Urinary bladder (tissue), 4 donors: Measurements from ENCODE around the gene SLC16A13. TPM values are rescaled to one million over a fixed set of nuclear protein-coding genes. Genes with fewer than 3 reads are reported as not detected.
A peak's percentile ranks its signal among the peaks of the same experiment; 100 is the strongest.
"Not testable (repeated sequence)": the region's sequence is repeated elsewhere in the genome, so short reads cannot be mapped to it uniquely, and the experiment has no call there.

Experiments
- DNase-seq: peaks from one replicate; pipeline ENCODE4 v3.0.0-alpha.2; 2015; ENCODE audit errors: extremely low spot score
- H3K27ac ChIP-seq: one replicate; pipeline ENCODE4 v1.5.1; 2013; ENCODE audit warnings: low read depth, mild to moderate bottlenecking, moderate library complexity
- H3K36me3 ChIP-seq: one replicate; pipeline ENCODE4 v1.6.1; 2013; ENCODE audit warnings: mild to moderate bottlenecking, moderate library complexity; ENCODE audit not compliant: insufficient read depth
- H3K4me1 ChIP-seq: one replicate; pipeline ENCODE4 v1.6.1; 2013; ENCODE audit warnings: mild to moderate bottlenecking, moderate library complexity; ENCODE audit not compliant: insufficient read depth
- H3K4me3 ChIP-seq: one replicate; pipeline ENCODE4 v1.5.1; 2013; ENCODE audit warnings: low read depth, low read length
- WGBS: extraction: QIAGEN DNeasy Blood & Tissue Kit; methylation state at CpG from one replicate; pipeline ENCODE4 v1.1.7; 2013; 5-methylcytosine and 5-hydroxymethylcytosine counted together
- polyA plus RNA-seq: library from polyadenylated mRNA; stranded (reverse); fragments of 200-250 nt; gene quantifications from one replicate; pipeline ENCODE4 v1.2.3, GENCODE V29; 2013
- total RNA-seq: library from RNA; depleted of rRNA; stranded (reverse); fragments of >200 nt; gene quantifications from one replicate; pipeline ENCODE4 v1.2.3, GENCODE V29; 2014
- donor health status: healthy with polysubstance abuse.
- donor health status: healthy.

Gene SLC16A13
- total and polyA plus RNA-seq, 2 donors, result 0.37 to 1.5 TPM

- no peak for DNase-seq
- H3K27ac ChIP-seq, result no peak overlapping the region
- WGBS, result 72% methylated on average over 8 of the region's 8 CpGs
Observed at GRCh38 chr17:7029659-7030058, 6.2 kb upstream of the SLC16A13 start.

GRCh38 chr17:7034955-7035590, 742 bp upstream of the SLC16A13 start:
- 20% methylated on average over 7 of the region's 7 CpGs for WGBS
- Histone ChIP-seq H3K36me3 (no peaks in the 10 kb centered on the region), H3K4me3 (peak overlapping the region; percentile 50), H3K27ac (peak overlapping the region; percentile 60), H3K4me1 (peaks cover 2% of the 10 kb centered on the region)
- DNase-seq, result no peak

More at GRCh38 chr17:7029659-7030058, 6.2 kb upstream of the SLC16A13 start:
- no peaks in the 10 kb centered on the region for H3K36me3 ChIP-seq
- H3K4me3 ChIP-seq, result no peak overlapping the region
- no peaks in the 10 kb centered on the region for H3K4me1 ChIP-seq

GRCh38 chr17:7038025-7038862, 2.4 kb downstream of the SLC16A13 start:
- Histone ChIP-seq H3K4me1 (peaks cover 3% of the 10 kb centered on the region), H3K27ac (no peak overlapping the region), H3K36me3 (no peaks in the 10 kb centered on the region), H3K4me3 (no peak overlapping the region)
- WGBS, result 83% methylated on average over 19 of the region's 19 CpGs
- no peak for DNase-seq

DNA sequence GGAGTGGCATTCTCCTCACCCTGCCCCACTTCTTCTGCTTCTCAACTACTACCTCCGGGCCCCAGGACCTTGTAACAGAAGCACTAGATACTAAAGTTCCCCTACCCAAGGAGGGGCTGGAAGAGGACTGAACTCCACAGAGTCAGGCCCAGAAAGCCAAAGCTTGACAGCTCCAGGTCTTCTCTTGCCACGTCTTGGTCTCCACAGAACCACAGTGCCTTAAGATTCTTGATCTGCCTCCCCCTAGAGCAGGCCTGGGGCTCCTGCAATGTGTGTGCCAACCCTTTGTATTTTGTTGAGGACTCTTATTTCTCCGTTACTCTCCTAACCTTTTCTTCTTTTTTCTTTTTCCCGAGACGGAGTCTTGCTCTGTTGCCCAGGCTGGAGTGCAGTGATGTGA, 4.0 kb downstream of the SLC16A13 start:
- WGBS, result 94% methylated on average over 5 of the region's 5 CpGs
- DNase-seq, result no peak
- Histone ChIP-seq H3K4me1 (peaks cover 3% of the 10 kb centered on the region), H3K4me3 (no peak overlapping the region), H3K36me3 (no peaks in the 10 kb centered on the region), H3K27ac (no peak overlapping the region)

DNA sequence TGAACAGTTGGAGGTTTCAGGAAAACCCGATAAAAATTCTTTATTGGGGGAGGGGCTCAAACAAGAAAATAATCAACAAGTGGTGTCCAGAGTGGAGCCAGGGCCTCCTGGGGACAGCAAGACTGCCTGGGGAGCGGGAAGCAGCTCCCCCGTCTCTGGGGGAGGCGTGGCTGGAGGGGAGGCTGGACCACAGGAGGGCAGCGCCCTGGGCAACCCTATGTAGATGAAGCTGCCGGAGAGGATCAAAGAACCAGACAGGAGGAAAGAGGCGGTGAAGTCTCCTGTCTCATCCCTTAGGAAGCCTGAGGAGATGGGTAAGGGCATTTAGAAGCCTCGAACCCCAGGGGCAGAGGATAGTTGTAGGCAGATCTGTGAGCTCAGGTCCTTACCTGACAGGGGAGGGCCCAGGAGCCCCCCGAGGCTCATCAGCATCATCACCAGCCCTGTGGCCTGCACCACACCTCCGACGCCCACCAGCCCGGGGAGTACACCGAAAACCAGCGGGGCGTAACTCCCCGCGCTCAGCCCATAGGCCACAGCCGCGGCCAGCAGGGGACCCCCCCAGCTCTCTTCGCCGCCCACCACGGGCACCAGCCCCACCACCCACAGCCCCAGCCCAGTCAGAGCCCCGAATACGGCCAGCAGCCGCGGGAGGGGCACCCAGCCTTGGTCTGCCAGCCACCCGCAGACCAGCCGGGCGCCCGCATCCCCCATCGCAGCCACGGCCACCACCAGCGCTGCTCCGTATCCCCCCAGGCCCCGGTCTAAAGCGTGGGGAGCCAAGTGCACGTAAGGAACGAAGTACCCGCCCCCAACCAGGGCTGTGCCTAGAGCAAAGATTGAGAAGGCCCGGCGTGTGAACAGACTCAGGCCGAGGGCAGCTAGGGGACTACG, 6.0 kb downstream of the SLC16A13 start:
- 33% methylated on average over 43 of the region's 43 CpGs for WGBS
- Histone ChIP-seq H3K4me3 (peak overlapping the region; percentile 21), H3K27ac (no peak overlapping the region), H3K4me1 (peaks cover 2% of the 10 kb centered on the region), H3K36me3 (no peaks in the 10 kb centered on the region)
- no peak for DNase-seq

GRCh38 chr17:7042501-7043181, 6.8 kb downstream of the SLC16A13 start:
- no peak overlapping the region for H3K27ac ChIP-seq
- peaks cover 2% of the 10 kb centered on the region for H3K4me1 ChIP-seq
- no peak for DNase-seq
- 12% methylated on average over 53 of the region's 53 CpGs for WGBS
- no peaks in the 10 kb centered on the region for H3K36me3 ChIP-seq
- H3K4me3 ChIP-seq, result peak overlapping the region; percentile 21

GRCh38 chr17:7043182-7043496, 7.3 kb downstream of the SLC16A13 start:
- 7% methylated on average over 21 of the region's 21 CpGs for WGBS
- Histone ChIP-seq H3K36me3 (no peaks in the 10 kb centered on the region), H3K4me1 (peaks cover 2% of the 10 kb centered on the region), H3K4me3 (peak overlapping the region; percentile 22), H3K27ac (no peak overlapping the region)
- no peak for DNase-seq

- Histone ChIP-seq H3K36me3 (no peaks in the 10 kb centered on the region), H3K4me1 (peaks cover 2% of the 10 kb centered on the region), H3K27ac (no peak within 1 kb of the TSS), H3K4me3 (peak within 1 kb of the TSS; percentile 22)
- WGBS, result 3% methylated on average over 58 of the region's 58 CpGs
- DNase-seq, result no peak
Observed at GRCh38 chr17:7043497-7044198, 7.8 kb downstream of the SLC16A13 start, which contains the start of gene SLC16A11. TSS of gene SLC16A11 (minus strand) at chr17:7044092. CDS start at chr17:7043513, 579 bp downstream.

DNA sequence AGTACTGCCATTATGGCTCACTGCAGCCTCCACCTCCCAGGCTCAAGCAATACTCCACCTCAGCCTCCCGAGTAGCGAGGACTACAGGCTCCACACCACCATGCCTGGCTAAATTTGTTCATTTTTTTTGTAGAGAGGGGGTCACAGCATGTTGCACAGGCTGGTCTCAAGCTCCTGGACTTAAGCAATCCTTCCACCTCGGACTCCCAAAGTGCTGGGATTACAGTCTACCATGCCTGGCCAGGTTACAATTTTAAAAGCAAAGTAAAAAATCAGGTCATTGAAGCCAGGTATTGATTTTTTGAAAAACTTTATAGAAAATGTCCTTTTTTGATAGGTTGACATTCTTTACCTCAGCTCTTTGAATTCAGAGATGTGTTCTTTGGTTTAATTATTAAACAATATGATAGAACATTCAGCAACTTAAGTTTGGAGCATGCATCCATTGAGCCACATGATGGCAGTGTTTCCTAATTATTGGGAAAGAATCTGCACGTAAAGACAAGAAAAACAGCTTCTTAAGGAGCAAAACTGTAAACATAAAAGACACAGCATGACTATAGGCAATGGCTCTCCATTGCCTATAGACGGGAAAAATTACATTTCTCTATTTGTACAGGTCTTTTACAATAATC, 9.8 kb downstream of the SLC16A13 start:
- 24% methylated on average over 5 of the region's 5 CpGs for WGBS

DNA sequence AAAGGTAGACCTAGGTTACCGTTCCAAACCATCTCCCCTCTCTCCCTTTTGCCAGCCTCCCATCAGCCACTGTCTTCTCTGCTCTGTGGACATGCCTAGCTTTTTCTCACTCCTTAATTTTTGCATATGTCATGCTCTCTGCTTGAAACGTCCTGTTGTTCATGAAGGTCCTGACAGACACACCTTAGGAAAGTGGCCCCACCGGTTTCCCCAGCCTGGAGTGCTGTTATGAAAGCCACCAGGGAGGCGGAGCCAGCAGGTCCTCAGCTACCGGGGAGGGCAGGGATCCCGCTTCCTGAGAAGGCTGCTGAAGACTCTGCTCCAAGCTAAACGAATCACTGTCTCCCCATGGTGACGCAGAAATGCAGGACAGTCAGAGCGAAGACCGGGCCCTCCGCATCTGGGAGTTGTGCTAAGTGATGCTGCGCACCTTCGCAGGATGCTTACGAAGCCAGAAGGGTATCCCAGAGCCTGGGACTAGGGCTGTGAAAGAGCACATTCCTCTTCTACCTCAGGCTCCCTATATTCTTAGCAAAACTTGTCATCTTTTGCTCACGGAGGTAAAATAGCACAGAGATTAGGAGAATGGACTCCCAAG, 10.4 kb downstream of the SLC16A13 start:
- H3K36me3 ChIP-seq, result no peaks in the 10 kb centered on the region
- WGBS, result 16% methylated on average over 15 of the region's 15 CpGs
- H3K27ac ChIP-seq, result no peak overlapping the region
- H3K4me1 ChIP-seq, result peaks cover 2% of the 10 kb centered on the region
- H3K4me3 ChIP-seq, result no peak overlapping the region
- peak; percentile 86 for DNase-seq

More for the DNA sequence above, 9.8 kb downstream of the SLC16A13 start:
- DNase-seq, result peak; percentile 83
- H3K36me3 ChIP-seq, result no peaks in the 10 kb centered on the region
- no peak overlapping the region for H3K4me3 ChIP-seq
- peaks cover 2% of the 10 kb centered on the region for H3K4me1 ChIP-seq
- no peak overlapping the region for H3K27ac ChIP-seq

DNA sequence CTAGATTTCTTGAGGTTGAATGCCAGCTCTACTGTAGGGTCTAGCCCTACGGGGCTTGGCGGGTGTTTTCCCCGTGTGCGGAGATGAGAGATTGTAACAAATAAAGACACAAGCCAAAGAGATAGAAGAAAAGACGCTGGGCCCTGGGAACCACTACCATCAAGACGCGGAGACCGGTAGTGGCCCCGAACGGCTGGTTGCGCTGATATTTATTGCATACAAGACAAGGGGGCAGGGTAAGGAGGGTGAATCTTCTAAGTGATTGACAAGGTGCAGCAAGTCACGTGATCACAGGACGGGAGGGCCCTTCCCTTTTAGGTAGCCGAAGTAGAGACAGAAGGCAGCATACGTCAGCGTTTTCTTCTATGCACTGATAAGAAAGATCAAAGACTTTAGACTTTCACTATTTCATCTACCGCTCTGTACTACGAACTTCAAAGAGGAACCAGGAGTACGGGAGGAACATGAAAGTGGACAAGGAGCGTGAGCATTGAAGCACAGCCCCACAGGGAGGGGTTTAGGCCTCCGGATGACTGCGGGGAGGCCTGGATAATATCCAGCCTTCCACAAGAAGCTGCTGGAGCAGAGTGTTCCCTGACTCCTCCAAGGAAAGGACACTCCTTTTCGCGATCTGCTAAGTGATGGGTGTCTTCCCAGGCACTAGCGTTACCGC, 11.0 kb downstream of the SLC16A13 start:
- WGBS, result 6% methylated on average over 26 of the region's 26 CpGs
- not testable (repeated sequence) for DNase-seq, H3K27ac ChIP-seq

More for the DNA sequence above, 11.0 kb downstream of the SLC16A13 start:
- not testable (repeated sequence) for H3K4me3 ChIP-seq, H3K4me1 ChIP-seq, H3K36me3 ChIP-seq
